SU-DHL-6 (cell line): ENCODE measurements around the gene MYL3.

Experiments
- CTCF ChIP-seq: fragments of 200-600 bp; sonication (generic); IDR thresholded peaks from one replicate; pipeline ENCODE4 v1.5.1; 2017; ENCODE audit warnings: antibody characterized with exemption, mild to moderate bottlenecking, low read length, moderate library complexity; ENCODE audit not compliant: insufficient read depth, poor library complexity, severe bottlenecking
- EZH2phosphoT487 ChIP-seq: fragments of 200-600 bp; sonication (generic), shearing (Covaris generic); conservative IDR thresholded peaks from 2 replicates; pipeline ENCODE4 v1.6.1; 2018; ENCODE audit warnings: mild to moderate bottlenecking, antibody characterized with exemption, low read length, moderate library complexity, mixed read lengths

- TF ChIP-seq CTCF, result no peak
- TF ChIP-seq EZH2phosphoT487, result no peak
Observed at GRCh38 chr3:46852839-46853355, 10.3 kb downstream of the MYL3 start.
